Esophagus muscularis mucosa (tissue), 4 donors: Measurements from ENCODE around the gene SLC35F5. TPM values are rescaled to one million over a fixed set of nuclear protein-coding genes. Genes with fewer than 3 reads are reported as not detected.
"Not testable (repeated sequence)": the region's sequence is repeated elsewhere in the genome, so short reads cannot be mapped to it uniquely, and the experiment has no call there.

Experiments used
- DNase-seq: peaks from one replicate; pipeline ENCODE4 v3.0.0-alpha.2; 2017; ENCODE audit errors: extremely low spot score
- H3K27ac ChIP-seq, 4 donors: fragments of 200-600 bp; sonication (generic); replicated peaks in 1 of 4; 1 replicate in 3 of 4; 2 replicates in 1 of 4; pipeline ENCODE4 v1.5.1; 2016 to 2019; ENCODE audit warnings: mild to moderate bottlenecking in 1 of 4
- H3K27me3 ChIP-seq, 4 donors: fragments of 200-600 bp; sonication (generic); one replicate each; pipeline versions ENCODE4 v1.5.1 to v1.6.0; 2016 to 2019
- H3K36me3 ChIP-seq, 4 donors: fragments of 200-600 bp; sonication (generic); one replicate each; pipeline ENCODE4 v1.5.1; 2016 to 2019
- H3K4me1 ChIP-seq, 4 donors: fragments of 200-600 bp; sonication (generic); one replicate each; pipeline ENCODE4 v1.5.1; 2016 to 2019
- H3K4me3 ChIP-seq, 4 donors: fragments of 200-600 bp; sonication (generic); 1 replicate in 2 of 4; 2 replicates in 2 of 4; pipeline ENCODE4 v1.5.1; 2016 to 2019; ENCODE audit warnings: mild to moderate bottlenecking in 4 of 4, moderate library complexity in 1 of 4
- H3K9me3 ChIP-seq, 4 donors: fragments of 200-600 bp; sonication (generic); 1 replicate in 3 of 4; 2 replicates in 1 of 4; pipeline ENCODE4 v1.5.1; 2016 to 2019
- EP300 ChIP-seq: sonication (generic); formaldehyde crosslinking; IDR thresholded peaks from one replicate; pipeline ENCODE4 v1.6.1; 2017; ENCODE audit warnings: antibody characterized with exemption
- POLR2A ChIP-seq: fragments of 450-650 bp; IDR thresholded peaks from one replicate; pipeline ENCODE4 v1.6.1; 2017; ENCODE audit warnings: antibody characterized with exemption, moderate library complexity, mild to moderate bottlenecking, low read depth
- POLR2AphosphoS5 ChIP-seq, 2 donors: sonication (generic); formaldehyde crosslinking; IDR thresholded peaks; one replicate each; pipeline ENCODE4 v1.6.1; 2017; ENCODE audit warnings: antibody characterized with exemption in 2 of 2
- WGBS: methylation state at CpG from one replicate; pipeline ENCODE4 v1.1.5; 2018; 5-methylcytosine and 5-hydroxymethylcytosine counted together
- intact Hi-C: fragments of 100-400 bp; cut with DNase I; formaldehyde crosslinking; loops from one replicate; pipeline ENCODE4 v1.15.1; 2023
- total RNA-seq, 4 donors: library from RNA; depleted of rRNA; stranded (reverse); fragments of >200 nt; gene quantifications; one replicate each; pipeline versions ENCODE4 v1.1.0 to v1.2.1, GENCODE V29; 2016
- TF ChIP-seq, protein P1 (sequence below), 3 experiments: fragments of 200-600 bp in 2 of 3; fragments of 450-650 bp in 1 of 3; sonication (generic) in 2 of 3; IDR thresholded peaks; one replicate each; pipeline ENCODE4 v1.5.1; 2017 to 2019; ENCODE audit warnings: antibody characterized with exemption in 3 of 3, mild to moderate bottlenecking in 2 of 3, moderate library complexity in 1 of 3

The SLC35F5 gene
- total RNA-seq, 4 donors from 2014 or later = 40.9 to 53.2 (median 48.0) TPM

DNA sequence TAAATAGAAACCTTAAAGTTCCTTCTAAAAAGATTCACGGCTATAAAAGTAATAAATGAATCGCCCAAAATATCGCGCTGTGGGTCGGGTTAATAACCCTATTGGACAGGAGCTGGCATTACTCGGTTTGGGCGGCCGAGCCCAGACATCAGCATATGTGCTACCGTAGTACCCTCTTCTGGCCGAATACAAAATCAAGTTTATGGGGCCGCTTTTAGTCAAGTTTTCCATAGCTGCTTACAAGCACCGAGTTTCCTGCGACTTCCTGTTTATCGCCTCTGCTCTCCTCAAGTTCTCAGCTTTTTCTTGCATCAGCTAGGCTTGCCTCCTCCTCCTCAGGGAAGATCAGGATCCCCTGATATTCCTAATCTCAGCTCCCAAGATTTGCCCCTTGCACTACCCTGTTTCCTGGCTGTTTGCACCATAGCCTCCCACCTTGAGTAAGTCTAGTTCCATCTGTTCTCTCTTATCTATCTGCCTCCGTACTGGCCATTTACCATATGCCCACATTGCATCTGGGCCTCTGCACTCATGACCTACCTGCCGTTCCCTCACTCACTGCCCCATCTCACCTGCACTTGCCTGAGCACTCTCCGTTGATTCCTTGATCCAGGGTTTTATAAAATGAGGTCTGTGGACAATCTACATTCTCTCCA is 56.1 kb downstream of the SLC35F5 start:
- Histone ChIP-seq H3K36me3 (peaks cover 7 to 12% (median 10%) of the 10 kb centered on the region in 4 donors), H3K4me1 (no peaks in the 10 kb centered on the region), H3K27me3 (no peaks in the 10 kb centered on the region), H3K27ac (no peak overlapping the region), H3K4me3 (no peak overlapping the region), H3K9me3 (no peaks in the 10 kb centered on the region)
- DNase-seq = no peak
- no peak for TF ChIP-seq POLR2A
- TF ChIP-seq POLR2AphosphoS5 (IDR thresholded peaks at IDR 0.05) = no peak
- intact Hi-C loops = no loop called here
- WGBS = 71% methylated on average over 17 of the region's 17 CpGs

DNA sequence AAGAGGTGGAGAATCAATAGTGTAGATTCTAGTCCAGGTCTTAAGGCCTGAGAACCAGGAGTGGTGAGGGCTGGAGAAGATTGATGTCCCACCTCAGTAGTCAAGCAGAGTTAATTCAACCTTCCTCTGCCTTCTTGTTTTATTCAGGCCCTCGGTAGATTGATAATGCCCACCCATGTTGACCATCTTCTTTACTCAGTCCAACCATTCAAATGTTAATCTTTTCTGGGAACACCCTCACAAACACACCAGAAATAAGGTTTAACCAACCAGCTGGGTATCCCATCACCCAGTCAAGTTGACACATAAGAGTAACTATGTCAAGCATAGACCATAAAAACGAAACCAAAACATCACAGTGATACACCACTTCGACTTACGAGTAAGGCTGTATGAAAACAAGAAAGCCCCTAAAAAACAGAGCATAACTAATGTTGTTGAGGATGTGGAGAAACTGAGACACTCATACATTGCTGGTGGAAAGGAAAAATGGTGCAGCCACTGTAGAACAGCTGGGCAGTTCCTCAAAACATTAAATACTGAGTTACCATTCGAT is 57.5 kb downstream of the SLC35F5 start:
- no peak for DNase-seq
- no peak for TF ChIP-seq POLR2AphosphoS5 (IDR thresholded peaks at IDR 0.05)
- TF ChIP-seq, protein P1, sequence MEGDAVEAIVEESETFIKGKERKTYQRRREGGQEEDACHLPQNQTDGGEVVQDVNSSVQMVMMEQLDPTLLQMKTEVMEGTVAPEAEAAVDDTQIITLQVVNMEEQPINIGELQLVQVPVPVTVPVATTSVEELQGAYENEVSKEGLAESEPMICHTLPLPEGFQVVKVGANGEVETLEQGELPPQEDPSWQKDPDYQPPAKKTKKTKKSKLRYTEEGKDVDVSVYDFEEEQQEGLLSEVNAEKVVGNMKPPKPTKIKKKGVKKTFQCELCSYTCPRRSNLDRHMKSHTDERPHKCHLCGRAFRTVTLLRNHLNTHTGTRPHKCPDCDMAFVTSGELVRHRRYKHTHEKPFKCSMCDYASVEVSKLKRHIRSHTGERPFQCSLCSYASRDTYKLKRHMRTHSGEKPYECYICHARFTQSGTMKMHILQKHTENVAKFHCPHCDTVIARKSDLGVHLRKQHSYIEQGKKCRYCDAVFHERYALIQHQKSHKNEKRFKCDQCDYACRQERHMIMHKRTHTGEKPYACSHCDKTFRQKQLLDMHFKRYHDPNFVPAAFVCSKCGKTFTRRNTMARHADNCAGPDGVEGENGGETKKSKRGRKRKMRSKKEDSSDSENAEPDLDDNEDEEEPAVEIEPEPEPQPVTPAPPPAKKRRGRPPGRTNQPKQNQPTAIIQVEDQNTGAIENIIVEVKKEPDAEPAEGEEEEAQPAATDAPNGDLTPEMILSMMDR (IDR thresholded peaks at IDR 0.05) = no peak
- no peak for TF ChIP-seq POLR2A
- TF ChIP-seq EP300 = no peak
- intact Hi-C loops = no loop called here
- Histone ChIP-seq H3K27me3 (no peaks in the 10 kb centered on the region), H3K9me3 (no peaks in the 10 kb centered on the region), H3K4me3 (no peak overlapping the region), H3K27ac (no peak overlapping the region), H3K36me3 (no peaks in the 10 kb centered on the region), H3K4me1 (no peaks in the 10 kb centered on the region)
- WGBS = 92% methylated on average over 5 of the region's 5 CpGs

DNA sequence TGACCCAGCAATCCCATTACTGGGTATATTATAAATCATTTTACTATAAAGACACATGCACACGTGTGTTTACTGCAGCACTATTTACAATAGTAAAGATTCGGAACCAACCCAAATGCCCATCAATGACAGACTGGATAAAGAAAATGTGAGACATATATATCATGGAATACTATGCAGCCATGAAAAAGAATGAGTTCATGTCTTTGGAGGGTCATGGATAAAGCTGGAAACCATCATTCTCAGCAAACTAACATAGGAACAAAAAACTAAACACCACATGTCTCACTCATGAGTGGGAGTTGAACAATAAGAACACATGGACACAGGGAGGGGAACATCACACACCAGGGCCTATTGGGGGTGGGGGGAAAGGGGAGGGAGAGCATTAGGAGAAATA is 58.2 kb downstream of the SLC35F5 start:
- H3K4me1 ChIP-seq, H3K36me3 ChIP-seq, H3K4me3 ChIP-seq, H3K9me3 ChIP-seq, DNase-seq, H3K27me3 ChIP-seq, H3K27ac ChIP-seq, intact Hi-C loops: not testable (repeated sequence)
- WGBS = 86% methylated on average over 2 of the region's 2 CpGs

DNA sequence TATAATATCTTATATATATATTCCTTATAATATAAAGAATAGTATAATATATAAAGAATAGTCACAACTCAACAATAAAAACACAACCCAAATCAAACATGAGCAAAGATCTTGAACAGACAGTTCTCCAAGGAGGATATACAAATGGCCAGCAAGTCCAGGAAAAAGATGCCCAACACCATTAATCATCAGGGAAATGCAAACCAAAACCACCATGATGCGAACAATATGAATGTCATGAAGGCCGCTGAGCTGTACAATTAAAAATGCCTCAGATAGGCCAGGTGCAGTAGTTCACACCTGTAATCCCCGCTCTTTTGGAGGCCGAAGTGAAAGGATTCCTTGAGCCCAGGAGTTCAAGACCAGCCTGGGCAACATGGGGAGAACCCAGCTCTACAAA is 58.9 kb downstream of the SLC35F5 start:
- Histone ChIP-seq H3K36me3 (no peaks in the 10 kb centered on the region), H3K9me3 (no peaks in the 10 kb centered on the region), H3K4me3 (no peak overlapping the region), H3K27ac (no peak overlapping the region), H3K27me3 (no peaks in the 10 kb centered on the region), H3K4me1 (no peaks in the 10 kb centered on the region)
- 95% methylated on average over 4 of the region's 4 CpGs for WGBS
- no peak for DNase-seq
- intact Hi-C loops = no loop called here
- TF ChIP-seq, protein P1 (IDR thresholded peaks at IDR 0.05) = no peak
- no peak for TF ChIP-seq EP300
- TF ChIP-seq POLR2A = no peak
- no peak for TF ChIP-seq POLR2AphosphoS5 (IDR thresholded peaks at IDR 0.05)

DNA sequence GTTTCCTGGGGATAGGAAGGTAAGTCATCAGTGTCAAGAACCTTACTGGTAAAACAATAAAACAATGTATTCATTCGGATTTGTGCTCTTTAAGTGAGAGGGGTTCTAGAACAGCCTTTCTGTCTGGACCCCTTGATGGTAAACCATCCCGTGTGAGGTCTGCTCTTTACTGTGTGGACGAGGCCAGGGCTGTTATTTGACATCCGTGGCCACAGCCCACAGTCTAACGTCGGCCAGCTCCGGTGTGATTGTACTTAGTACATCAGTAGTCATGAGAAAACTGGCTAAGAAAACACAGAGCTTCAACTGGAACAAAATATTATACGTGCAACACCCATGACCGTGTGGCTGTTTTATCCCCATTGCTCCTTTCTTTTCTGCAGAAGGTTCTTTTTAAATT is 62.0 kb downstream of the SLC35F5 start:
- Histone ChIP-seq H3K27ac (no peak overlapping the region), H3K27me3 (no peaks in the 10 kb centered on the region), H3K4me3 (no peak overlapping the region), H3K4me1 (no peaks in the 10 kb centered on the region), H3K36me3 (no peaks in the 10 kb centered on the region), H3K9me3 (no peaks in the 10 kb centered on the region)
- WGBS = 67% methylated on average over 8 of the region's 9 CpGs
- intact Hi-C loops = no loop called here
- TF ChIP-seq POLR2A = no peak
- TF ChIP-seq EP300 = no peak
- TF ChIP-seq, protein P1 (IDR thresholded peaks at IDR 0.05) = no peak
- TF ChIP-seq POLR2AphosphoS5 (IDR thresholded peaks at IDR 0.05) = no peak
- DNase-seq = peak; percentile 86
